Testis (tissue), 2 donors: ENCODE results near the gene CTDP1.

Source experiments
- CTCF ChIP-seq, 3 experiments: fragments of 450-650 bp in 2 of 3; fragments of 200-600 bp in 1 of 3; sonication (generic) in 1 of 3; IDR thresholded peaks; one replicate each; pipeline ENCODE4 v1.5.1; 2016 to 2019; ENCODE audit warnings: antibody characterized with exemption in 3 of 3, mild to moderate bottlenecking in 2 of 3, moderate library complexity in 1 of 3
- POLR2A ChIP-seq: fragments of 450-650 bp; IDR thresholded peaks from one replicate; pipeline ENCODE4 v1.6.1; 2017; ENCODE audit warnings: antibody characterized with exemption, mild to moderate bottlenecking, moderate library complexity

GRCh38 chr18:79735071-79735980, 55.7 kb downstream of the CTDP1 start:
- no peak for TF ChIP-seq CTCF (IDR thresholded peaks at IDR 0.05)
- TF ChIP-seq POLR2A, result no peak
